Vagina (tissue), 2 donors: ENCODE measurements around the gene KMT2E. TPM values are rescaled to one million over a fixed set of nuclear protein-coding genes. Genes with fewer than 3 reads are reported as not detected.

Experiments used
- DNase-seq, 2 donors: peaks; one replicate each; pipeline ENCODE4 v3.0.0-alpha.2; 2017; ENCODE audit errors: extremely low spot score in 2 of 2
- H3K27ac ChIP-seq: fragments of 200-600 bp; sonication (generic); one replicate; pipeline ENCODE4 v1.5.1; 2019
- H3K27me3 ChIP-seq: fragments of 200-600 bp; sonication (generic); one replicate; pipeline ENCODE4 v1.5.1; 2019
- H3K36me3 ChIP-seq, 2 donors: fragments of 200-600 bp; sonication (generic); one replicate each; pipeline ENCODE4 v1.5.1; 2017 to 2019
- H3K4me1 ChIP-seq: fragments of 200-600 bp; sonication (generic); one replicate; pipeline ENCODE4 v1.5.1; 2019
- H3K4me3 ChIP-seq, 2 donors: fragments of 200-600 bp; sonication (generic); 1 replicate in 1 of 2; 2 replicates in 1 of 2; pipeline ENCODE4 v1.5.1; 2016 to 2019
- H3K9me3 ChIP-seq: fragments of 200-600 bp; sonication (generic); one replicate; pipeline ENCODE4 v1.5.1; 2019
- CTCF ChIP-seq, 3 experiments: fragments of 450-650 bp in 2 of 3; fragments of 200-600 bp in 1 of 3; sonication (generic) in 1 of 3; IDR thresholded peaks; one replicate each; pipeline ENCODE4 v1.5.1; 2017 to 2019; ENCODE audit warnings: antibody characterized with exemption in 3 of 3, mild to moderate bottlenecking in 2 of 3, moderate library complexity in 2 of 3
- POLR2A ChIP-seq, 2 donors: fragments of 450-650 bp; IDR thresholded peaks; one replicate each; pipeline ENCODE4 v1.6.1; 2017; ENCODE audit warnings: antibody characterized with exemption in 2 of 2, mild to moderate bottlenecking in 2 of 2, moderate library complexity in 2 of 2
- POLR2AphosphoS5 ChIP-seq, 2 donors: sonication (generic); formaldehyde crosslinking; IDR thresholded peaks; one replicate each; pipeline ENCODE4 v1.9.0; 2017; ENCODE audit warnings: antibody characterized with exemption in 2 of 2, mild to moderate bottlenecking in 2 of 2, low read depth in 1 of 2; ENCODE audit not compliant: insufficient read depth in 1 of 2
- intact Hi-C: fragments of 100-400 bp; cut with DNase I; formaldehyde crosslinking; loops from one replicate; pipeline ENCODE4 v1.15.1; 2023
- total RNA-seq: library from RNA; depleted of rRNA; stranded (reverse); fragments of >200 nt; gene quantifications from one replicate; pipeline ENCODE4 v1.2.3, GENCODE V29; 2016

Gene KMT2E
- total RNA-seq, 1 donor from 2014 or later: 98.7 TPM

- Histone ChIP-seq H3K9me3 (no peaks in the 10 kb centered on the region), H3K4me3 (no peak overlapping the region), H3K27me3 (no peaks in the 10 kb centered on the region), H3K27ac (peak overlapping the region; percentile 26), H3K36me3 (no peaks in the 10 kb centered on the region), H3K4me1 (peaks cover 99% of the 10 kb centered on the region)
- TF ChIP-seq POLR2AphosphoS5 (IDR thresholded peaks at IDR 0.05; ENCODE audit: insufficient read depth in 1 of 2, low read depth in 1 of 2) (no peak), CTCF (IDR thresholded peaks at IDR 0.05) (no peak), POLR2A (IDR thresholded peaks at IDR 0.05) (no peak)
- intact Hi-C loops: no loop called here
- DNase-seq: no peak
Observed at GRCh38 chr7:105021352-105021751, 7.3 kb downstream of the KMT2E start.

- Histone ChIP-seq H3K36me3 (no peaks in the 10 kb centered on the region), H3K27me3 (no peaks in the 10 kb centered on the region), H3K4me1 (peaks cover 98% of the 10 kb centered on the region), H3K4me3 (no peak overlapping the region), H3K27ac (peak overlapping the region; percentile 26), H3K9me3 (no peaks in the 10 kb centered on the region)
- DNase-seq: no peak
- intact Hi-C loops: no loop called here
- TF ChIP-seq POLR2A (IDR thresholded peaks at IDR 0.05) (no peak), CTCF (IDR thresholded peaks at IDR 0.05) (no peak), POLR2AphosphoS5 (IDR thresholded peaks at IDR 0.05; ENCODE audit: insufficient read depth in 1 of 2, low read depth in 1 of 2) (no peak)
Observed at GRCh38 chr7:105021967-105022366, 8.0 kb downstream of the KMT2E start.

- Histone ChIP-seq H3K4me3 (no peak overlapping the region), H3K4me1 (peaks cover 98% of the 10 kb centered on the region), H3K27ac (no peak overlapping the region), H3K36me3 (no peaks in the 10 kb centered on the region), H3K27me3 (no peaks in the 10 kb centered on the region), H3K9me3 (no peaks in the 10 kb centered on the region)
- DNase-seq: no peak
- intact Hi-C loops: no loop called here
- TF ChIP-seq POLR2A (IDR thresholded peaks at IDR 0.05) (no peak), CTCF (IDR thresholded peaks at IDR 0.05) (no peak), POLR2AphosphoS5 (IDR thresholded peaks at IDR 0.05; ENCODE audit: insufficient read depth in 1 of 2, low read depth in 1 of 2) (no peak)
Observed at GRCh38 chr7:105022458-105022857, 8.5 kb downstream of the KMT2E start.

GRCh38 chr7:105024734-105025133 lies 10.7 kb downstream of the KMT2E start:
- intact Hi-C loops: no loop called here
- H3K9me3 ChIP-seq: no peaks in the 10 kb centered on the region
- no peak for DNase-seq
- H3K4me3 ChIP-seq: no peak overlapping the region
- no peak for TF ChIP-seq POLR2A (IDR thresholded peaks at IDR 0.05)
- TF ChIP-seq POLR2AphosphoS5 (IDR thresholded peaks at IDR 0.05; ENCODE audit: insufficient read depth in 1 of 2, low read depth in 1 of 2): no peak
- no peak for TF ChIP-seq CTCF (IDR thresholded peaks at IDR 0.05)
- H3K27ac ChIP-seq: no peak overlapping the region
- peaks cover 89% of the 10 kb centered on the region for H3K4me1 ChIP-seq
- no peaks in the 10 kb centered on the region for H3K27me3 ChIP-seq
- H3K36me3 ChIP-seq: no peaks in the 10 kb centered on the region

GRCh38 chr7:105026750-105027149 lies 12.7 kb downstream of the KMT2E start:
- Histone ChIP-seq H3K4me1 (peaks cover 85% of the 10 kb centered on the region), H3K27ac (no peak overlapping the region), H3K36me3 (no peaks in the 10 kb centered on the region), H3K4me3 (no peak overlapping the region), H3K9me3 (no peaks in the 10 kb centered on the region), H3K27me3 (no peaks in the 10 kb centered on the region)
- TF ChIP-seq POLR2A (IDR thresholded peaks at IDR 0.05) (no peak), POLR2AphosphoS5 (IDR thresholded peaks at IDR 0.05; ENCODE audit: insufficient read depth in 1 of 2, low read depth in 1 of 2) (no peak), CTCF (IDR thresholded peaks at IDR 0.05) (no peak)
- intact Hi-C loops: no loop called here
- DNase-seq: no peak
